ENCODE measurements around the gene SLC13A3.

Gene SLC13A3

GRCh38 chr20:46673394-46674252, 22.4 kb upstream of the SLC13A3 start:
- no peak for DNase-seq (ENCODE audit: low read depth)
- H3K4me3 ChIP-seq (ENCODE audit: low read depth, low read length) = no peak overlapping the region
- TF ChIP-seq CTCF (IDR thresholded peaks at IDR 0.05; ENCODE audit: insufficient read depth, low read depth, low read length, missing control alignments) = no peak

GRCh38 chr20:46672543-46673148, 21.4 kb upstream of the SLC13A3 start:
- H3K4me3 ChIP-seq (ENCODE audit: low read depth, low read length) = no peak overlapping the region
- no peak for DNase-seq (ENCODE audit: low read depth)
- TF ChIP-seq CTCF (IDR thresholded peaks at IDR 0.05; ENCODE audit: insufficient read depth, low read depth, low read length, missing control alignments) = no peak

GRCh38 chr20:46671866-46672542, 20.7 kb upstream of the SLC13A3 start:
- no peak for DNase-seq (ENCODE audit: low read depth)
- no peak for TF ChIP-seq CTCF (IDR thresholded peaks at IDR 0.05; ENCODE audit: insufficient read depth, low read depth, low read length, missing control alignments)
- no peak overlapping the region for H3K4me3 ChIP-seq (ENCODE audit: low read depth, low read length)

- no peak for TF ChIP-seq CTCF (IDR thresholded peaks at IDR 0.05; ENCODE audit: insufficient read depth, low read depth, low read length, missing control alignments)
- no peak for DNase-seq (ENCODE audit: low read depth)
These were observed 19.6 kb upstream of the SLC13A3 start for GRCh38 chr20:46670585-46671584.

GRCh38 chr20:46670228-46670584, 18.9 kb upstream of the SLC13A3 start:
- TF ChIP-seq CTCF (IDR thresholded peaks at IDR 0.05; ENCODE audit: insufficient read depth, low read depth, low read length, missing control alignments) = no peak
- no peak overlapping the region for H3K4me3 ChIP-seq (ENCODE audit: low read depth, low read length)
- no peak for DNase-seq (ENCODE audit: low read depth)

More at GRCh38 chr20:46670585-46671584, 19.6 kb upstream of the SLC13A3 start:
- H3K4me3 ChIP-seq (ENCODE audit: low read depth, low read length) = no peak overlapping the region

DNA sequence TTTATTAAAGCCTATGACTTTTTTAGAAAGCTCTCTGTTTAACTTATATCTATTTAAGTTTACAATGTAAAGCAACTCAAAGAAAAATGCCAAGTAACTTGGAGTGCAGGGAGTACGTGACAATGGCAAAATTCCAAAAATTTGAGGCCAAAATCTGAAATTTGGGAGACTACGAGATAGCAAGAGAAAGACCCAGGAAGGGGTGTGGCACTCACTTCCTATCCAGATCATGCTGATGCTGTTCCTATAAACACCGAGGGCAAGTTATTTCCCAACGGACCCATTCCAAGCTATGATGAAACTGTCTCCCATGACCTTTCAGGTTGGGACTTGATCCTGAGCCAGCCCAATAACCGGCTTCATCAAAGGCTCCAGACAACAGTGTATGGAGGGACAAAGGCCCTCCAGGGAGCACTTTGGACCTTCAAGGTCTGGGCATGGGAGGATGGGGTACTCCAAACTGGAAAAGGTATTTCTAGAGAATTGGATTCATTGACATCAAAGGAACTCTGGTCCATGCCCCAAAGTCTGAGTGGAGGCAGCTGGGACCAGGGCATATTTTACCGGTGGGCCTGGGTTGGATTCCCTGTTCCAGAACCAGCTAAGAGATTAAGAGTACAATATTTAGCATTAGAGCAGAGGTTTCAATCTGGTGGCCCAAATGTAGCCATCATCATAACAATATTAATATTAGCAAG, 15.7 kb upstream of the SLC13A3 start:
- no peak for DNase-seq (ENCODE audit: low read depth)
- H3K4me3 ChIP-seq (ENCODE audit: low read depth, low read length) = no peak overlapping the region
- no peak for TF ChIP-seq CTCF (IDR thresholded peaks at IDR 0.05; ENCODE audit: insufficient read depth, low read depth, low read length, missing control alignments)

All from GM12865 (cell line).